Neuronal stem cell (in vitro differentiated cells): ENCODE results near the gene CYP27A1.

ENCODE experiments used
- DNase-seq: peaks from one replicate; pipeline ENCODE4 v3.0.0-alpha.2; 2013; ENCODE audit warnings: low spot score
- H2AFZ ChIP-seq: one replicate; pipeline ENCODE4 v1.6.1; 2013; ENCODE audit warnings: mild to moderate bottlenecking, low read length, inconsistent platforms
- H2AK5ac ChIP-seq: 2 replicates; pipeline ENCODE4 v1.6.1; 2013; ENCODE audit warnings: low read depth, mild to moderate bottlenecking, inconsistent platforms, low read length, moderate library complexity, mixed read lengths
- H2BK120ac ChIP-seq: 2 replicates; pipeline ENCODE4 v1.6.1; 2013; ENCODE audit warnings: low read depth, mild to moderate bottlenecking, inconsistent platforms, low read length, moderate library complexity, mixed read lengths
- H2BK12ac ChIP-seq: one replicate; pipeline ENCODE4 v1.6.1; 2013; ENCODE audit warnings: low read length, inconsistent platforms
- H2BK15ac ChIP-seq: 2 replicates; pipeline ENCODE4 v1.6.1; 2013; ENCODE audit warnings: mild to moderate bottlenecking, low read length, inconsistent platforms, mixed read lengths
- H2BK5ac ChIP-seq: one replicate; pipeline ENCODE4 v1.6.1; 2013; ENCODE audit warnings: inconsistent platforms, mild to moderate bottlenecking, low read length, moderate library complexity
- H3K14ac ChIP-seq: one replicate; pipeline ENCODE4 v1.6.1; 2013; ENCODE audit warnings: low read length, inconsistent platforms
- H3K18ac ChIP-seq: 2 replicates; pipeline ENCODE4 v1.6.1; 2013; ENCODE audit warnings: low read length, inconsistent platforms
- H3K23ac ChIP-seq: 2 replicates; pipeline ENCODE4 v1.6.1; 2013; ENCODE audit warnings: low read depth, mild to moderate bottlenecking, mixed read lengths, low read length, inconsistent platforms; ENCODE audit not compliant: poor library complexity
- H3K27ac ChIP-seq: replicated peaks from 3 replicates; pipeline ENCODE4 v1.5.1; 2013; ENCODE audit warnings: low read length, inconsistent platforms
- H3K27me3 ChIP-seq, 3 experiments: 2 replicates each; pipeline ENCODE4 v1.6.1; 2013; ENCODE audit warnings: low read length in 3 of 3, mild to moderate bottlenecking in 2 of 3, inconsistent platforms in 1 of 3, low read depth in 1 of 3, mixed read lengths in 1 of 3, moderate library complexity in 1 of 3; ENCODE audit not compliant: control insufficient read depth in 3 of 3, insufficient read depth in 3 of 3
- H3K36me3 ChIP-seq, 2 donors: replicated peaks in 1 of 2; 2 replicates each; pipeline ENCODE4 v1.6.1; 2013; ENCODE audit warnings: low read length in 2 of 2; ENCODE audit not compliant: control insufficient read depth in 2 of 2, insufficient read depth in 2 of 2
- H3K4ac ChIP-seq: 2 replicates; pipeline ENCODE4 v1.6.1; 2013; ENCODE audit warnings: inconsistent platforms, mild to moderate bottlenecking, low read length, moderate library complexity
- H3K4me1 ChIP-seq, 2 donors: 1 replicate in 1 of 2; 2 replicates in 1 of 2; pipeline ENCODE4 v1.6.1; 2013; ENCODE audit warnings: low read length in 2 of 2, low read depth in 1 of 2; ENCODE audit not compliant: control insufficient read depth in 2 of 2, insufficient read depth in 1 of 2
- H3K4me2 ChIP-seq: one replicate; pipeline ENCODE4 v1.6.1; 2013; ENCODE audit warnings: mild to moderate bottlenecking, low read length, inconsistent platforms; ENCODE audit not compliant: insufficient read depth, poor library complexity, severe bottlenecking
- H3K4me3 ChIP-seq, 2 donors: 2 replicates each; pipeline ENCODE4 v1.5.1; 2013; ENCODE audit warnings: low read length in 2 of 2, mild to moderate bottlenecking in 2 of 2, inconsistent platforms in 1 of 2, moderate library complexity in 1 of 2
- H3K79me1 ChIP-seq: one replicate; pipeline ENCODE4 v1.6.1; 2013; ENCODE audit warnings: low read depth, mild to moderate bottlenecking, inconsistent platforms, low read length, moderate library complexity
- H3K9ac ChIP-seq: one replicate; pipeline ENCODE4 v1.6.1; 2013; ENCODE audit warnings: mild to moderate bottlenecking, low read depth, low read length, inconsistent platforms; ENCODE audit not compliant: poor library complexity
- H3K9me3 ChIP-seq, 2 donors: replicated peaks in 1 of 2; 2 replicates each; pipeline versions ENCODE3 to v1.6.1; 2013; ENCODE audit warnings: low read length in 2 of 2, mild to moderate bottlenecking in 2 of 2, inconsistent platforms in 1 of 2, low read depth in 1 of 2, mixed read lengths in 1 of 2, moderate library complexity in 1 of 2; ENCODE audit not compliant: control insufficient read depth in 2 of 2, insufficient read depth in 1 of 2
- H4K8ac ChIP-seq: one replicate; pipeline ENCODE4 v1.6.1; 2013; ENCODE audit warnings: low read depth, mild to moderate bottlenecking, inconsistent platforms, low read length, moderate library complexity
- H4K91ac ChIP-seq: one replicate; pipeline ENCODE4 v1.6.1; 2013; ENCODE audit warnings: low read length, low read depth, mild to moderate bottlenecking, inconsistent platforms; ENCODE audit not compliant: poor library complexity
- WGBS, 2 donors: extraction: QIAGEN DNeasy Blood & Tissue Kit; methylation state at CpG; one replicate each; pipeline ENCODE4 v1.1.7; 2013; ENCODE audit warnings: missing lambda C conversion rate in 2 of 2, mixed read lengths in 1 of 2; ENCODE audit not compliant: insufficient read length in 2 of 2, insufficient replicate concordance in 1 of 2; ENCODE audit errors: extremely low coverage in 2 of 2; 5-methylcytosine and 5-hydroxymethylcytosine counted together

The CYP27A1 gene

DNA sequence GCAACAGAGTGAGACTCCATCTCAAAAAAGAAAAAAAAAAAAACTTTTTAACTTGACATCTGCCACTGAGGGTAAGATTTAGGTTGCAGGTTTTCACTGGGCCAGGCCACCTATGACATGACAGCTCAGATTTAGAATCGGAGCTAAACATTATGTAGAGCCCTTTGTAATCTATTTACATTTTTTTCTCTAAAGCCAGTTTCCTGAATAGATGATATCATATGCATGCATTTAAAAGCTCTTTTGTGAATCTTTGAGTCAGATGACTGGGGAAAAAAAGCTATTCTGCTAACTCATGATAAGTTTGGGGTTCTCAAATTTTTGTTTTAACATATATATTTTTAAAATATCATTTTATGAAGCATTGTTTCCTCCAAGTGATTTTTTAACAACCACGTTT is 28.3 kb downstream of the CYP27A1 start:
- Histone ChIP-seq H3K18ac (no peak overlapping the region), H3K14ac (no peak overlapping the region), H2BK120ac (no peak overlapping the region), H2BK15ac (no peak overlapping the region), H3K9ac (no peak overlapping the region), H3K4ac (no peak overlapping the region), H3K36me3 (no peaks in the 10 kb centered on the region), H3K4me1 (peaks cover 3 to 4% of the 10 kb centered on the region in 2 donors), H2AFZ (no peak overlapping the region), H2AK5ac (no peak overlapping the region), H3K4me2 (no peak overlapping the region), H2BK5ac (no peak overlapping the region), H3K27me3 (no peaks in the 10 kb centered on the region), H4K91ac (no peak overlapping the region), H3K23ac (no peak overlapping the region), H2BK12ac (no peak overlapping the region), H3K79me1 (no peaks in the 10 kb centered on the region), H4K8ac (no peak overlapping the region), H3K27ac (no peak overlapping the region), H3K4me3 (no peak overlapping the region), H3K9me3 (no peaks in the 10 kb centered on the region)
- no CpG with 5 or more reads among the region's 2 CpGs for WGBS, 2 donors
- DNase-seq: no peak

DNA sequence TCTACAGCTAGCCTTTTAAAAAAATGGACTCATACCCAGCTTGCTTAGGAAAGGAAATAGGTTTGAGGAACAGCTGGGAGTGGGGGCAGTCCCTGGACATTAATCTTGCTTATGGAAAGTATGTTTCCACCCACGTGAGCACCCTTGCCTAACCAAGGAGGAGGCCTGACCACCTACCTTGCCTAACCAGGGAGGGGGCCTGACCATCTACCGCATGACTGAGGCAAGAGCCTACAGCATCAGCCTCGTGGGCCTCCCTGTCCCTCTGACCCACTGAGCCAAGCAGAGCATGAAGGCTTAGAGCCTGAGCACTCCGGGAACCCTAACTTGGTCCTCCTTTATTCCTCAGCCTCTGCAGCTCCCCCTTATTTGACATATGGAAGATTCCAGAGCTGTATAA is 29.4 kb downstream of the CYP27A1 start:
- no peak overlapping the region for H2BK15ac ChIP-seq
- H3K4me1 ChIP-seq: no peaks in the 10 kb centered on the region
- H3K4me3 ChIP-seq: no peak overlapping the region
- no peaks in the 10 kb centered on the region for H3K9me3 ChIP-seq
- peaks cover 0 to 2% (median 0%) of the 10 kb centered on the region in 3 experiments for H3K27me3 ChIP-seq
- DNase-seq: no peak
- no peak overlapping the region for H2BK5ac ChIP-seq
- H3K9ac ChIP-seq: no peak overlapping the region
- H4K8ac ChIP-seq: no peak overlapping the region
- H3K4ac ChIP-seq: no peak overlapping the region
- H2AFZ ChIP-seq: no peak overlapping the region
- H3K14ac ChIP-seq: no peak overlapping the region
- no CpG with 5 or more reads among the region's 4 CpGs for WGBS, 2 donors
- no peak overlapping the region for H2BK120ac ChIP-seq
- H2AK5ac ChIP-seq: no peak overlapping the region
- H4K91ac ChIP-seq: no peak overlapping the region
- no peak overlapping the region for H3K23ac ChIP-seq
- H3K27ac ChIP-seq: no peak overlapping the region
- peak overlapping the region; percentile 88 for H3K18ac ChIP-seq
- H3K4me2 ChIP-seq: no peak overlapping the region
- no peaks in the 10 kb centered on the region for H3K36me3 ChIP-seq
- H3K79me1 ChIP-seq: no peaks in the 10 kb centered on the region
- H2BK12ac ChIP-seq: no peak overlapping the region

DNA sequence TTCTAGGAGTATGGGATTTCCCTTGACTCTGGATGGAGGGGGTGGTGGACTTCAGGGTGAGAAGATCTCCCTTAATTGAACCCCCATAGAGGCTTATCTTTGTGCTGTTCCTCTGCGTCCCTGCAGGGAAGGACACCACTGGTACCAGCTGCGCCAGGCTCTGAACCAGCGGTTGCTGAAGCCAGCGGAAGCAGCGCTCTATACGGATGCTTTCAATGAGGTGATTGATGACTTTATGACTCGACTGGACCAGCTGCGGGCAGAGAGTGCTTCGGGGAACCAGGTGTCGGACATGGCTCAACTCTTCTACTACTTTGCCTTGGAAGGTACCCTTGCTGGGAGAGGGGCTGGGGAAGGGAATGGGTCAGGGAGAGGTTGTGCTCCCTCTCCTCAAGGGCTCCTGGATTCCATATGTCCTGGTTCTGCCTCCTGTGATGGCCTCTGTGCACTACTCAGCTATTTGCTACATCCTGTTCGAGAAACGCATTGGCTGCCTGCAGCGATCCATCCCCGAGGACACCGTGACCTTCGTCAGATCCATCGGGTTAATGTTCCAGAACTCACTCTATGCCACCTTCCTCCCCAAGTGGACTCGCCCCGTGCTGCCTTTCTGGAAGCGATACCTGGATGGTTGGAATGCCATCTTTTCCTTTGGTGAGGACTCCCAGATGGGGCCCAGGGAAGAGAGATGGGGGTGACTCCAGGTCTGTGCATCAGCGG is 30.3 kb downstream of the CYP27A1 start:
- Histone ChIP-seq H3K27ac (no peak overlapping the region), H3K14ac (no peak overlapping the region), H2AFZ (no peak overlapping the region), H3K27me3 (peaks cover 0 to 2% (median 0%) of the 10 kb centered on the region in 3 experiments), H2BK12ac (no peak overlapping the region), H2BK5ac (no peak overlapping the region), H3K4me1 (no peaks in the 10 kb centered on the region), H2AK5ac (no peak overlapping the region), H3K4me2 (no peak overlapping the region), H3K4ac (no peak overlapping the region), H3K4me3 (no peak overlapping the region), H3K9ac (no peak overlapping the region), H3K18ac (no peak overlapping the region), H4K91ac (no peak overlapping the region), H3K36me3 (no peaks in the 10 kb centered on the region), H2BK120ac (no peak overlapping the region), H2BK15ac (no peak overlapping the region), H4K8ac (no peak overlapping the region), H3K79me1 (no peaks in the 10 kb centered on the region), H3K23ac (peak overlapping the region; percentile 37), H3K9me3 (no peaks in the 10 kb centered on the region)
- no peak for DNase-seq
- WGBS, 2 donors: no CpG with 5 or more reads among the region's 21 CpGs

DNA sequence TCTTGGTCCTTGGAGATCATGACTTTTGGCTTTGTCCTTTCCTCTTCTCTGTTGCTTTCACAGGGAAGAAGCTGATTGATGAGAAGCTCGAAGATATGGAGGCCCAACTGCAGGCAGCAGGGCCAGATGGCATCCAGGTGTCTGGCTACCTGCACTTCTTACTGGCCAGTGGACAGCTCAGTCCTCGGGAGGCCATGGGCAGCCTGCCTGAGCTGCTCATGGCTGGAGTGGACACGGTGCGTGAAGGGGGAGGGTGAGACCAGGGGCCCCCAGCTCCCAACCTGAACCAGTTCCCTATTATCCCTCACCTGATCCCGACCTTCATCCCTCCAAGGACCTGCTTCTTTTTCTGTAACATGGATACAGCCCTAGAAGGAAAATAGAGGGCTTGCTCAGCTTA is 30.9 kb downstream of the CYP27A1 start:
- WGBS, 2 donors: no CpG with 5 or more reads among the region's 5 CpGs
- H4K8ac ChIP-seq: no peak overlapping the region
- no peak overlapping the region for H3K4me3 ChIP-seq
- DNase-seq: no peak
- no peak overlapping the region for H2BK120ac ChIP-seq
- no peak overlapping the region for H3K18ac ChIP-seq
- H3K4me1 ChIP-seq: no peaks in the 10 kb centered on the region
- no peak overlapping the region for H2AFZ ChIP-seq
- H3K9me3 ChIP-seq: no peaks in the 10 kb centered on the region
- no peak overlapping the region for H2BK12ac ChIP-seq
- no peak overlapping the region for H3K4me2 ChIP-seq
- no peak overlapping the region for H3K14ac ChIP-seq
- H3K4ac ChIP-seq: no peak overlapping the region
- H3K9ac ChIP-seq: no peak overlapping the region
- no peak overlapping the region for H2BK15ac ChIP-seq
- no peaks in the 10 kb centered on the region for H3K79me1 ChIP-seq
- H2AK5ac ChIP-seq: no peak overlapping the region
- no peaks in the 10 kb centered on the region for H3K36me3 ChIP-seq
- H3K27ac ChIP-seq: no peak overlapping the region
- H3K23ac ChIP-seq: peak overlapping the region; percentile 11
- H3K27me3 ChIP-seq: peaks cover 0 to 2% (median 0%) of the 10 kb centered on the region in 3 experiments
- no peak overlapping the region for H4K91ac ChIP-seq
- no peak overlapping the region for H2BK5ac ChIP-seq
